Measurements from ENCODE around the gene SPEG.

GRCh38 chr2:219449609-219450008 lies 15.0 kb downstream of the SPEG start:
- TF ChIP-seq USF1 (IDR thresholded peaks at IDR 0.05): no peak
- no peak for TF ChIP-seq TEAD4 (IDR thresholded peaks at IDR 0.05)
- no peak for TF ChIP-seq REST (IDR thresholded peaks at IDR 0.05; ENCODE audit: low read depth)
- TF ChIP-seq YY1 (IDR thresholded peaks at IDR 0.05; ENCODE audit: low read depth): no peak
- no peak for TF ChIP-seq EP300 (IDR thresholded peaks at IDR 0.05; ENCODE audit: borderline replicate concordance)
- TF ChIP-seq NFIC (IDR thresholded peaks at IDR 0.05): no peak
- TF ChIP-seq RAD21 (IDR thresholded peaks at IDR 0.05; ENCODE audit: low read depth): no peak
- TF ChIP-seq CEBPB (IDR thresholded peaks at IDR 0.05): no peak
- no peak for TF ChIP-seq CREB1 (IDR thresholded peaks at IDR 0.05; ENCODE audit: low read depth)
- TF ChIP-seq TAF1 (IDR thresholded peaks at IDR 0.05; ENCODE audit: low read depth): no peak
- TF ChIP-seq EGR1 (IDR thresholded peaks at IDR 0.05): no peak
- no peak for TF ChIP-seq MAX (IDR thresholded peaks at IDR 0.05)
